Lung microvascular endothelial cell (primary cell): ENCODE data around the gene NDUFB6. TPM values are rescaled to one million over a fixed set of nuclear protein-coding genes. Genes with fewer than 3 reads are reported as not detected.
A peak's percentile ranks its signal among the peaks of the same experiment; 100 is the strongest.
"Not testable (repeated sequence)": the region's sequence is repeated elsewhere in the genome, so short reads cannot be mapped to it uniquely, and the experiment has no call there.

Experiments
- DNase-seq, 2 donors: peaks; one replicate each; pipeline versions ENCODE4 v3.0.0 to v3.0.0-alpha.2; 2010; ENCODE audit warnings: low read depth in 2 of 2
- total RNA-seq: library from RNA; depleted of rRNA; stranded (reverse); fragments of >200 nt; gene quantifications from 2 replicates; pipeline ENCODE4 v1.2.1, GENCODE V29; 2014

The NDUFB6 gene
- total RNA-seq, 1 donor from 2014 or later = 34.1 TPM

- peak; percentile 86 to 88 for DNase-seq
These were observed 725 bp downstream of the NDUFB6 start for GRCh38 chr9:32571969-32572899.

GRCh38 chr9:32570262-32570661 is 2.7 kb downstream of the NDUFB6 start:
- no peak for DNase-seq

DNA sequence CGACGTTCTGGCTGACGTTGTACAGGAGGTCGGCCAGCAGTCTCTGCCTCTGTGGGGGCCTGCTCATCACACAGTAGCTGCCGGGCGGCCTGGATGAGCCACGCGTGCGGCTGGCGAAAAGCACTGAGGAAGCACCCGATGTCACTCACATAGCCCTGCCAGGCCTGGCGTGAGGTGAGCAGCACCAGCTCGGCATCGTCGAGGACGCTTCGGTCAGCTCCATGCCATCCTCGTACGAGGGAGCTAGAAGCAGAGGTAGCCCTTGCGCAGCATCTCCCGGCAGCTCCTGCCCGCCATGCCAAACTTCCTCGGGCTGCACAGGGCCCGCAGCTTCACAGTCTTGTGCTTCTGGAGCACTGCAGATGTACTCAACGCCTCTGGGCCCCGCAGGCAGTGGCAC is 6.2 kb downstream of the NDUFB6 start:
- DNase-seq = no peak

DNA sequence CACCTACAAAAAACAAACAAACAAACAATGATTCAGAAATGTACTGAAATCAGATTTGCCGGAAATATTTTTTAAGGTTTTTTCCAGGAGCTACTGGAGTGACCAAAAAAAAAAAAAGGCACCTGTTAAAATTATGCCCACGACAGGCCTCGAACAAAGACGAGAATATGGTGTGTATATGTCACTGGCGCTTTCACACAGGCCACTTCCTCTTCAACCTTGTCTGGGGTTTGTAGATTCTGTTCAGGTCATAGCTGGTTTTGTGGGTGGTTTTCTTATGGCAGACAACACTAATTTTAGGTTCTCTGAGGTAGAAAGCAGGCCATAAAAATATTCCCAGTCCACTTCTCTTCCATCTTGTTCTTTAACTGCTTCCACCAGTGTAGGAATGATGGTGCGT is 7.0 kb downstream of the NDUFB6 start:
- DNase-seq = no peak

- DNase-seq = peak in 1 of 2 donors; percentile 42
These were observed 14.5 kb downstream of the NDUFB6 start for GRCh38 chr9:32558408-32558934.

DNA sequence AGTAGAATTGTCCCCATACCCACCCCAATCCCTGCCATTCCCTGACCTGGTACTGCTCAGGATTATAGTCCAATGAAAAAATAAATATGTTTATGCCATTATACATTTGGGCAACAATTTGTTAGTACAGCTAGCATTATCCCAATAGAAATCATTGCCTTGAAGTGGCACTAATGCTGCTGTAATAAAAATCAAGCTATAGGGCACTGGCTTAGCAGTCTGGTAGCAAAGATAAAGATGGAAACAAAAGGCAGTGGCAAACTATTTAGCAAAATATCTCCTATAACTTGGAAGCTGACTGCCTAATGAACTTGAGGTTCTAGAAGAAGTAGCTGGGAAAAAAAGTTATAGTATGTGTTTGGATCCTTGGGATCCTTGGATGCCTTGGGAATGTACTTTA is 18.4 kb downstream of the NDUFB6 start:
- DNase-seq = no peak

DNA sequence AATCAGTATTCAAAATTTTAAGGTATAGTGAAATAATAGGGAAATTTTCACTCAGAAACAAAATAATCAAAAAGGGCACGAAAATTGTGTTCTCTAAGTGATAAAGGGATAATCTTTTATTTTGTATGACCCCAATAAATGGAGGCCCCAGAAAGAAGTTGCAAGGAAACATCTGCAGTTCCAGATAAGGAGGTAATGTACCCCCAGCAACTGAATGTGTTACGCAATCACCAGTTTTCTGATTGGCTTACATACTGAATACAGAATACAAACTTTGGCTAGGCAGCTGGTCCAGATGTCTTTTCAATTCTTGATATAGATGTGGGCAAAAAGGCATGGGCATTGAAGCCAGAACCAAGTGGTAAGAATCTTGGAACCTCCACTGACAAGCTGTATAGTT is 18.9 kb downstream of the NDUFB6 start:
- peak; percentile 8 to 22 for DNase-seq

- DNase-seq = peak; percentile 94 to 95
These were observed 20.6 kb downstream of the NDUFB6 start, which contains the start of the genes SMIM27 and TOPORS for GRCh38 chr9:32552172-32552872. TSS of gene SMIM27 (plus strand) at chr9:32552327. CDS start at chr9:32552435, 108 bp downstream. TSS of gene TOPORS (minus strand) at chr9:32552586. CDS start at chr9:32552436, 150 bp downstream.

DNA sequence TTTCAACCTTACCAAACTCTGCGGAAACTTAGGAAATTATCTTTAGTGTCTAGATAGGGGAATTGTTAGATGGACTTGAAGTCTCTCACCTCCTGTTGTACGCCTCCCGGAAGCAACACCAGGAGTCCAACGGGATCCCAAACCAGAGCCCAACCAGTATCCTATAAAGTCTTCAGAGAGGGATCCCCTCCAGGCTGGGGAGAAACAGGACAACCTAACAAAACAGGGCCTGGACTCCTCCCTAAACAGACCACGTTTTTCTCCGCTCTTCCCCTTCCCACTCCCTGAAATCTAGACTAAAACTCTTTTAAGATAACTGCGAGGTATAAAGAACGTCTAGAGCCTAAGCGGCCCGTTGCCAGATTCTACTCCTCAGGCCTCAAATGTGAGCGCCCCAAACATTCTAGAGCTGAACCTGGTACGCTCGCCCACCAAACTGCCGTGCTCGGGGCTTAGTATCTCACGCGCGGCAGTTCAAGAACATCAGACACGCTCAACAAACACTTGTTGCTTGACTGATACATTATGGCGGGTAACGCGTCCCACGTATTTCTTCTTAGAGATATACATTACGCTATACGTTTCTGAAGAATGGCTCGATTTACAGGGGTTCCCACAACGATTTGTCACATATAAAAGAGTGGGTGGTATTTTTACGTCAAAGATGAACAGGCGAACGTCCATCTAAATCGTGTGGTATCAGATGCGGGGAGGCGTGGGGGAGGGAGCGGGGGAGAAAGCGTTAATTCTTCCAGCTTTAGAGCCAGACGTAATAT is 21.5 kb downstream of the NDUFB6 start:
- peak; percentile 44 to 50 for DNase-seq

DNA sequence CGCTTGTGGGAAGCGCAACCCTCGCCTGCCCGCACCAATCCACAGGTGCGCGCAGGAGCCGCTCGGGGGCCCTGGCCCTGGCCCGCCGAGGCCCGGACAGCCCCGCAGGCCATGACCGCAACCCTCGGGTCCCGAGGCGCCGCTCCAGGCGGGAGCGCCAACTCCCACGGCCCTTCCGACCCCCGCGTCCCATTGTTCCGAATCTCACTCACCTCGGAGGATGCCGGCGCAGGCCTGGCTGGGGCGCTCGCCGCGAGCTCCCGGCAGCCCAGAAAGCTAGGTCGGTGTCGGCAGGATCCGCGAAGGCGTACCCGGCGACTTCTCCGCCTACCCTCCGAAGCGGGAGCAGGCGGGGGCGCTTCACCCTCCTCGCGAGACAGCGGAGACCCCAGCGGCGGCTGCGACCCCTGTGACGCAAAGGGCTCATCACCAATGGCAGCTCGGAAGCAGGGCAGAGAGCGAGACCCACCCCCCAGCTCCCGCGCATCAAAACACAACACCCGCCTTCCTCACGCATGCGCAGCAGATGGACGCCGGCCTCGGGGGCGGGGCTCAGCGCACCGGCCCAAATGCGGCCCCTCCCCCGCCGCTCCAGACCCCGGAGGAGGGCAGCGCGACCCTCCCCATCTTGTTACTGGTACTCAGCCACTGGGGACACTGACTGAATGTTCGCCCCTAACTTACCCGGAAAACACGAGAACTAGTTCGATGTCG is 22.2 kb downstream of the NDUFB6 start:
- DNase-seq = peak; percentile 96 to 98

- peak; percentile 50 to 67 for DNase-seq
These were observed 22.8 kb downstream of the NDUFB6 start for GRCh38 chr9:32550150-32550561.

- DNase-seq = not testable (repeated sequence)
These were observed 24.7 kb downstream of the NDUFB6 start for GRCh38 chr9:32548213-32548612.

DNA sequence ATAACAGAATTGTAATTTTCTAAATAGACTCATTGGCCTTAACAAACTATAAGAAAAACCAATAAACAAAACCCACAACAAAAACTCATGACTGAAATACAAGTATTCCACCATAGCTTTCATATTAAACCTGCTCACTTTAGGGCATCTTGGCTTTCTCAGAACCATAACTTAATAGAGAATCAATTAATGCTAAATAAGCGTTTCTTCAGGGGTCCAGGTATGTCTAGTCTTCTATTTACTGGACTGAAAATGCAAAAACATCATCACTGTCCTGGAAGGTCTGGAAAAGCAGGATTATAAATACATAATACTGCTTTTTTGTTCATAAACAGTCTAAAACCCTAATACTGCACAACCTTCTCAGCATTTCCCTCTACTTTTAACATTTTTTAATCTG is 27.1 kb downstream of the NDUFB6 start:
- DNase-seq = no peak

DNA sequence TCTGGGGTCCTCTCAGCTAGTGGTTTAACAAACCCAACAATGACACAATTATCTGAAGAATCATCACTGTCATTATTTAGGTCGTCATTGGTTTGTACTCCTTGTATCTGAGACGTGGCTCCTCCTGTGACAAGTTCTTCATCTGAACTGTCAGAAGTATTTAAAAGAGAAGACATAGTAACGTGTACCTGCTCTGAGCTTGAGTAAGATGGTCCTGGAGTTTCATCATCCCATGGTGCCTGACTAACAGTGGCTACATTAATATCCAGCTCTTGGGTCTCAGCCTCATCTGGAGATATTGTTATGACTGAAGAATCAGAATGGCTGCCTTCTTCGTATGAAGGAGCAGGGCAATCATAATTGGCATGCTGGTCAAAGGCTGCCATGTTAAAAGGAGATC is 29.9 kb downstream of the NDUFB6 start:
- no peak for DNase-seq

DNA sequence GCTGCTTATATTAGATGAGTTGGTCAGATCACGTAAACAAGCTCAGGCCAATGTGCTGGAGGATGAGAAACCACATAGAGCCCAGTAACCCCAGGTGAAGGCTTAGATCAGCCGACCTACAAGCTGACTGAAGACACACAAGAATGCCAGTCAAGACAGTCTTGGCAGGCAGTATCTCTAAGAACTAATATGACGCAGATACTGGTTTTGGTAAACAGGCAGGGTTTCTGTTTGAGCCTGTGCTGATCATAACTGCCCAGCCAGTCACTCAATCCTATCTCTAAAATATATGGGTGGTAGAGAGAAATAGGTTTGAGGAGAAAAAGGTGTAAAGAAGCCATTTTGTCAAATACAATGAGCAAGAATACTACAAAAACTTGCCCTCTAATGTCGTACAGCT is 39.1 kb downstream of the NDUFB6 start:
- no peak for DNase-seq

DNA sequence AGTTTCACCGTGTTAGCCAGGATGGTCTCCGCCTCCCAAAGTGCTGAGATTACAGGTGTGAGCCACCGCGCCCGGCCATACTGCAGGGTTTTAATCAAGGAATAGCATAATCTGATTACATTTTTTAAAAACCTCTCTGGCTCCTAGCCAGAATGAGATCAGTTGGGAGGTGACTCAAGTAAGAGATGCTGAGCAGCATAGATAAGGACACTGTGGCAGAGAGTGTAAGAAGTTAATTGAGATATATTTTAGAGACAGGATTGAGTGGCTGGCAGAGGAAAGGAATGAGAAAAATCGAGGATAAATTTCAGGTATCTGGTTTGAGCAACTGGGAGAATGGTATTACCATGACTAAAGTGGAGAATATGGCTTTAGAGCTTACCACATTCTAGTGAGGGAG is 39.6 kb downstream of the NDUFB6 start:
- DNase-seq = no peak

DNA sequence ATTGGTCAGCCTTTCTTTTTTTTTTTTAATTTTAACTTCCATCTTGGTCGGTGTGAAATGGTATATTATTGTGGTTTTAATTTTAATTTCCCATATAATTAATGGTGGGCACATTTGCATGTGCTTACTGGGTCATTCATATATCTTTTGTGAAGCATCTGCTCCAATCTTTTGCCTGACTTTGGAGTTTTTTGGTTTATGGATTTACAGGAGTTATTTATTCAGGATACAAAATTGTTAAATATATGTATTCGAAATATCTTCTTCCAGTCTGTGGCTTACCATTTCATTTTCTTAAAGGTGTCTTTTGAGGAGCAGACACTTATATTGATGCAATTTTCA is 46.3 kb downstream of the NDUFB6 start:
- no peak for DNase-seq

- DNase-seq = peak; percentile 97
These were observed 46.8 kb downstream of the NDUFB6 start, which contains the start of gene RIGI for GRCh38 chr9:32526041-32526706. TSS of gene RIGI (minus strand) at chr9:32526196. CDS start at chr9:32526166, 30 bp downstream.

DNA sequence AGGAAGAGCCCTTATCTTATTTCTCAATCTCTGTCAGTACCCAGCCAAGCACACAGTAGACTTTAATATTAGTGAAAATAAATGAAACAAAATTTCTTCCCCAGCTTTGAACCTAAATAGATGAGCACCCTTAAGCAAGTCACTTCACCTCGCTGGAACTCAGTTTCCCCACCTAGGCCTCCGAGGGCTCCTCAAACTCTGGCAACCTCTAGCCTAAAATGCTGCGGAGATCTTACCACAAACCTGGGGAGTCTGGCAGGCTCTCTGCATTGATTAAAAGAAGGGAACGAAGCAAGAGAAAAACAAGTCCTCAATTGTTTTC is 47.3 kb downstream of the NDUFB6 start:
- DNase-seq = no peak
